Measurements from ENCODE around the gene PICK1.
"Not testable (repeated sequence)": the region's sequence is repeated elsewhere in the genome, so short reads cannot be mapped to it uniquely, and the experiment has no call there.

Gene PICK1

GRCh38 chr22:38097557-38098409, 40.6 kb downstream of the PICK1 start:
- no peak for DNase-seq

- DNase-seq: no peak
Measured at GRCh38 chr22:38098410-38099249, 41.4 kb downstream of the PICK1 start.

DNA sequence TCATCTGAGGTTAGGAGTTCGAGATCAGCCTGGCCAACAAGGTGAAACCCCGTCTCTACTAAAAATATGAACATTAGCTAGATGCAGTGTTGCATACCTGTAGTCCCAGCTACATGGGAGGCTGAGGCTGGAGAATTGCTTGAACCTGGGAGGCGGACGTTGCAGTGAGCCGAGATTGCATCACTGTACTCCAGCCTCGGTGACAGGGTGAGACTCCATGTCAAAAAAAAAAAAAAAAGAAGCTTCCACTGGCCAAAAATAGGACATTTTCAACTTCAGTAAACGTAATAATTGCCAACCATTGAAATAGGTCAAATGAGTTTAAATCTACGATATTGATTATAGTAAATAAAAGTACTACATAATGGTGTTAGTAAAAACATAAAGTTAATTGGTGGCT, 46.4 kb downstream of the PICK1 start:
- no peak for DNase-seq

DNA sequence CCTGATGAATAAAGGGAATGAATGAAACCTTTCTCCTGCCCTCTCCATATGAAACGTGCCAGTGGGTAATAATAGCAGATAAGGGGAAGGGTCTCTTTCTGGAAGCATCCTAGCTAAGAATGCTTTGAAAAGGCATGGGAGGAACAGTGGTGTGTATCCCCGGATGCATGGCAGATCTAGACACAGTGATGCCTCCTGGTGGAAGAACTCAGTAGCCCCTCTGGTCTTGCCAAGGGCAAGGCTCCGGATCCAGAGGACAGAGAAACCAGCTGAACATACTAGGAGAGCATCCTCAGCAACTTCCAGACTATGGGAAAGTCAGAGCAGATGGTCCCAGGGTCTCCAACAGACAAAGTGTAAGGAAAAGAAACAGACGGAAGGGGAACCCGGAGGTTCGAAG, 46.9 kb downstream of the PICK1 start:
- peak; percentile 46 to 47 (median 46) for DNase-seq

DNA sequence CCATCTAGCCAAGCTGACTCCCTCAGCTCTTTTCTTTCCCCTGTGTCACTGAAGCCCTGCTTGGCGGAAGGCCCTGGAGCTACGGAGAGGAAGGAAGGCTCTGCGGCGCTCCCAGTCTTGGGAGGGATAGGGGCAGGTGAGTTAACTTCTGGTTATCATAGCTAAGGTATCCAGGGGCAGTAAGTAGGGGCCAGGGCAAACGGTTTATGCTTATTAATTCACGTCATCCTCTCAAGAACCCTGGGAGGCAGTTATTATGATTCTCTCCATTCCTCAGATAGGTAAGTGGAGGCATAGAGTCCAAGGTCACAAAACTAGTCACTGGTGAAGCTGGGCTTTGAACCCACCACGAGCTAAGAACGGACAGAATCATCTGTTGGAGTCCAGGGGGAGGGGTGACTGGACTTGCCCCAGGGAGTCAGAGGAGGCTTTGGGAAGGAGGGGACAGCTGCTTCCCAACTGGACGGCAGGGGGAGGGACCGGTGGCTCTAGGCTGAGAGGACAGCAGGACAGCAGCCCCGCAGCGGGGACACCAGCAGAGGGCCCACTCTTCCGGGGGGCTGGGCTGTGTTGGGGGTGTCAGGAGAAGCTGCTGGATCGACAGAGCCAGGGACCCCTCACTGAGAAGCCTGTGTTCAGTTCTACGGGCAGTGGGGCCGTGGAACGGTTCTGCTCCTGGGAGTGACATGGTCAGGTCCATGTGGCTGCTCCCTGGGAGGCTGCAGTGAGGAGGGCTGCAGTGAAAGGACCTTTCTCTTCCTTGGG, 49.8 kb downstream of the PICK1 start:
- no peak for DNase-seq

DNA sequence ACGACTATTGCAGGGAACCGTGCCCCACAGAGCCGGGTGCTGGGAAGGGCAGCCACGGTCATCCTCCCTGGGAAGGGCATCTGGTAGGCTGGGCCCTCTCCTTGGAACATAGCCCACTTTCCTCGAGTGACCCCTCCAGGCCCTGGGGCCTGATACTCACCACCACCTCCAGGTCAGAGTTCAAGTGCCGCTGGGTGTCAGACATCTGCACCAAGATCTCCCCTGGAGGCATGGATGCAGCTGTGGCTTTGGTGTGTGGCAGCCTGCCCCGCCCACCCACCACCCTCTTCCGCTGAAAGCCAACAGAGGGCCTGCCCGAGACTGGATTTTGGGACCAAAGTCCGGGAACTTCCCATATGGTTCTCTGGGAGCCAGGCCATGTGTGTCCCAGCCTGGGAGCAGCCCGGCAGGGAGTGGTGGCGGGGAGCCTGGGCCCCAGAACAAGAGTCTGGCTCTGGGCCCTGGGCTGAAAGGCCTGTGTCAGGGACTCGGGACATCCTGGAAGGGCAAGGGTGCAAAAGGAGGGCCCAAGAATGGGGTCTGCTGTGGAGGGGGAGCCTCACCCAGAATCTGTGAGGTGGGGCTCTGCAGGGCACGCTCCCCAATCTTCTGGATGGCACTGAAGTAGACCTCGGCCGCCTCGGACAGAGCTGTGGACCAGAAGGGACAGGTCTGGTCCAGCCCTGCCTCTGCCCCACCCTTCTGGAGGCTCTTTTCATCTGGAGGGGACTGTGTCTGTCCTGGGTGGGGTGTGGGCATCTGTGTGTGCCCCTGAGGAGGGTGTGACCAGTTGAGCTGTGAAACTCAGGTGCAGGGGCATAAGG, 50.7 kb downstream of the PICK1 start:
- no peak for DNase-seq

DNA sequence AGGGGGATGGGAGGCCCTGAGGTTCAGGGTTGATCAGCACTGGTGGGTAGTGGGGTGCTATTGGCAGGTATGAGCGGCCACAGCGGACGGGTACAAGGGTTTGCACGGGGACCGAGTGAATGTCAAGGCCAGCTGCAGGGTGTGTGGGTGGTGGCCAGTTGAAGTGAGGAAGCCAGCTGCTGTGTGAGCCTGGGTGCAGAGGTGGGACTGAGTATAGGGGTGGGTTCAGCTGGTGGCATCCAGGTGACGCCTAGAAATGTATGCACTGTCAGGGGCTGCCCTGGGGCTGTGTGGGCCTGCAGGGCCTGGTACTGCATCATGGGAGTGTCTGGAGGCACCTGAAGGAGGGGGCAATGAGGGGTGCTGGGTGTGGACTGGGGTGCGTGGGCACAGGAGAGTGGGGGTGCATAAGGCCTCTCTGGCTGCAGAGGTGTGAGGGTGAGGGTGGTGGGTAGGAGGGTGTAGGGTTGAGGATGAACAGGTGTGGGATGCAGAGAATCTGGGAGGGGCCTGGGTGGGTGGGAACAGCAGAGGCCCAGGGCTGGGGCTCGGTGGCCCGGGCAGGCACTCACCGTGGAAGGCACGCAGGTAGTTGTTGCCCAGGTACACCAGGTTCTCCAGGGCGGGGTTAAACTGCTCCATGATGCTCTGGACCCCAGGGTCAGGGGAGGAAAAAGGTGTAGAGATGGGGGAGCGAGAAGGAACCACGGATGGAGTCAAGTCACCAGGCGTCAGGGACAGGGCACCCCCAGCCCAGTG, 51.5 kb downstream of the PICK1 start:
- no peak for DNase-seq

DNA sequence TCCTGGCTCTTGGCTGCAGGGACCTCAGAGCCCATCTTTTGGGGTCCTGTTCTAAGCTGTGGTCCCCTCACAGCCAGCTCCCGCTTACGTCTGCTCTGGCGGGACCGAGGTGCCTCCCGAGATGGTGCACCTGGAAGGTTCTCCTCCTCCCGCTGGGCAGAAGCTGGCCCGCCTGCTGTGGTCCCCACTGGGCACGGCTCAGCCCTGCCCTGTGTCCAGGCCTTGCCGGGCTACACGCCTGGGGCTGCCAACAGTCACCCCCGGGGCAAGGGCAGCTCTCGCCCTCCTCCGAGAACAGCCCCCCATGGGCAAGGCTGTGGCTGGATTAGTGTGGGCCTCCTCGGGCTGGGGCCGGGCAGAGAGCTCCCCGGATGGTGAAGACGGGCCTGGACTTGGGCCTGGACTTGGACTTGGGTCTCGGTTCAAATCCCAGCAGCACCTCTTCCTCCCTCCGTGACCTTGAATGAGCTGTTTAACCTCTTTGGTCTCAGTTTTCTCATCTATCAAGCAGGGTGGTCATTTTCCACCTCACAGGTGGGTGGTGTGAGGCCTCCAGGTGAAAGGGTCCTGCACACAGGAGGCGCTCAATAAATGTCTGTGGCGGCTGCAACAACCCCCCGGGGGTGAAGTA, 52.3 kb downstream of the PICK1 start:
- no peak for DNase-seq

DNA sequence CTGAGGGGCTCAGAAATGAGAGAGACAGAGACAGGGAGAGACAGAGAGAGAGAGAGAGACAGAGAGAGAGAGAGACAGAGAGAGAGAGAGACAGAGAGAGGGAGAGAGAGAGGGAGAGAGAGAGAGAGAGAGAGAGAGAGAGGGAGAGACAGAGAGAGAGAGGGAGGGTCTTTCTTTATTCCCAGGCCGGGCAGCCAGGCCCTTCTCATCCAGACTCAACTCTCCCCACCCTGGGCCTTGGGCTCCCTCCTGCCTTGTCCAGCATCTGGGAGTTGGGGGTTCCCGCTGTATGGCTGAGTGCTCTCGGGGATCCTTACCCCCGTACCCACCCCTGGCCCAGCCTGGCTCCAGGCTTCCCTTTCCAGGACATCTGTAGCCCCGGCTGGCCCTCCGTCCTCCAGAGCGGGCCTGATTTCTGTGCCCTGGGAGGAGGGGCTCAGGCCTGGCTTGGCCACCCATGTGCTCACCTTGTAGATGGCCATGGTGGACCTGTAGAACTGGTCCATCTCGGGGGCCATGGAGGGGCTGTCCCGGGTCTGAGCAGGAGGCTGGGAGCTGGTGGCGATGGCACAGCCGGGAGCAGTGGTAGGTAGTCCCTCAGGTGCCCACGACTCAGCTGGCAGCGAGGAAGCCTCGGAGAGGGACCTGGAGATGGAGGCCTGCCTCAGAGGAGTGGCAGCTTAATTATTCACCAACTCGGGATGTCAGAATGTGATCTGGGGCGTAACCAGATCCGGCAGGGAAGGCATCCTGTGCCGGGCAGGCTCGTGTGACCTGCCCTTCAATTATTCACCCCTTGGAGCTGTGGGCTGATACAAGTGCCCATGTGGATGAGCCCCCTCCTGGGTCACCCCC, 53.0 kb downstream of the PICK1 start, which contains the start of gene BAIAP2L2:
TSS of gene BAIAP2L2 (minus strand) at position 677 of the 855 bp plus-strand sequence. CDS start at position 518, 159 bp downstream.
- DNase-seq: no peak

DNA sequence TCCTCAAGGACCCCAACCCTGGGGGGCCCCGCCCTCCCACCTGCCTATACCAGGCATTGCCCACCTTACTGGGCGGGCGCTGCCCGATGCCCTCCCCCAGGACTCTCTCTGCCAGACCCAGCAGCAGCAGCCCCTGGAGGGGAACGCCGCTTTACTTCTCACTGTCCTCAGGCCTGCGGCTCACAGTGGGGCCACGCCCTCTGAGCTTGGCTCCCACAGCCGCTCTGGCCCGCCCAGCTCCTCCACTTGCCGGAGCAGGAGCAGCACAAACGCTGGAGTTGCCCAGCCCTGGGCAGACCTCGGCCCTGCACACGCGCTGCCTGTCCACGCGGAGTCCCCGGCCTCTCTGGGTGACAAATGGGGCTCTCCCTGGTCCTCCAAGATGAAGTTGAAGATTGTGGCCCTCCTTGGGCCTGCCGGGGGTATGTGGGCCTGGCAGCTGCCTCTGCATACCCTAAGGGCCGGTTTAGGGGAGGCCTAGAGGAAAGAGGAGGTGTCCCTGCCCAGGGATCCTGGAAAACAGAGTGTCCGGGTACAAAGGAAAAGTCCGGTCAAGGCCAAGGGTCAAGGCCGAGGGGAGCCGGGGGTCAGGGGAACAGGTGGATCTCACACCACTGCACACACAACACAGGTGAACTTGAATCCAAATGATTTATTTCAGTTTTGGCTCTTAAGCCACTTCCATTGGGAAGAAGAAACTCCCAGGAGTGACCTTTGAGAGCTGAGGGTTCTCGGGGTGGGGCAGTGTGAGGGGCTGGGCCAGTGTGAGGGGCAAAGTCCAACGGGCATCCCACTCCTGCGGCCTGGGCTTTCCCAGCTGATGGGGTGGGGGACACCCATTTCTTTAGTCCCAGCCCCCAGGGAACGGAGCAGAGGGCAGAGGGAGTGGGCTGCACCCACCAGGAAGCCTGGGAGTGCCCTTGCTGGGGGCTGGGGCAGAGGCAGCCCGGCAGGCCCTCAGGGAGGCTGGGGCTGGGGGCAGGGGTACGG, 54.0 kb downstream of the PICK1 start:
- DNase-seq: no peak

DNA sequence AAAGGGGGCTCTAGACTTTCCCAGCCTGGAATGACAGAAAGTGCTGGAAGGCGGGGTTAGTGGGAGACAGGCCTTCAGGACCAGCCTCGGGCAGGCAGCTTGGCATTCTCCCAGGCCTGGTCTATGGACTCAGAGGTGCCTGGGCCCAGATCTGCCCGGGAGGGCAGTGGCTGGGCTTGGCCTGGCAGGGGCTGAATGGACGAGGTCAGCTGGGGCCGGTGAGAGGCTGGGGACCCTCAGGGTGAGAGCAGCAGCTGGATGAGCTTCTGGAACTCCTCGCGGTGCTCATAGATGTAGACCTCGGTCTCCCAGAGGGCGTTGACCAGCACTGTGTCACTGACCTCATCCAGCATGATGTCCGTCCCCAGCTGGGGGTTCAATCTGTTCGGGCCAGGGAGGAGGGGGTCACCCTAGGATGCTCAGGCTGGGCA, 54.7 kb downstream of the PICK1 start:
- DNase-seq: no peak

DNA sequence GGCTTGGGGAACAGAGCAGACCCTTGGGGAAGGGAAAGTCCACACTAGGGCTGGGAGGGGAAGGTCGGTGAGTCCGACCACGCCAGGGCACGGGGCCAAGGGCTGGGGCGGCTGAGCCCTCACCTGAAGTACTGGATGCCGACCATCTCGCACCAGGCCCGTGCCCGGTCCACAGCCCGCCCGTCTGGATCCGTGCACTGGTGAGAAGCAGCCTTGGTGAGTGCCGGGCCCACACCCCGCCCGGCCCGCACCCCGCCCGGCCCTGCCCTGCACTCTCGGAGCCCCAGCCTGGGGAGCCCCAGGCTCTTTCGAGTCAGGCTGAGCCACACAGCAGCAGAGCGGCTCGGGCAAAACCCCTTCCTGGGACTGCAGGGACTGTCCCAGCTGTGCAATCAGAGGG, 55.2 kb downstream of the PICK1 start:
- no peak for DNase-seq

DNA sequence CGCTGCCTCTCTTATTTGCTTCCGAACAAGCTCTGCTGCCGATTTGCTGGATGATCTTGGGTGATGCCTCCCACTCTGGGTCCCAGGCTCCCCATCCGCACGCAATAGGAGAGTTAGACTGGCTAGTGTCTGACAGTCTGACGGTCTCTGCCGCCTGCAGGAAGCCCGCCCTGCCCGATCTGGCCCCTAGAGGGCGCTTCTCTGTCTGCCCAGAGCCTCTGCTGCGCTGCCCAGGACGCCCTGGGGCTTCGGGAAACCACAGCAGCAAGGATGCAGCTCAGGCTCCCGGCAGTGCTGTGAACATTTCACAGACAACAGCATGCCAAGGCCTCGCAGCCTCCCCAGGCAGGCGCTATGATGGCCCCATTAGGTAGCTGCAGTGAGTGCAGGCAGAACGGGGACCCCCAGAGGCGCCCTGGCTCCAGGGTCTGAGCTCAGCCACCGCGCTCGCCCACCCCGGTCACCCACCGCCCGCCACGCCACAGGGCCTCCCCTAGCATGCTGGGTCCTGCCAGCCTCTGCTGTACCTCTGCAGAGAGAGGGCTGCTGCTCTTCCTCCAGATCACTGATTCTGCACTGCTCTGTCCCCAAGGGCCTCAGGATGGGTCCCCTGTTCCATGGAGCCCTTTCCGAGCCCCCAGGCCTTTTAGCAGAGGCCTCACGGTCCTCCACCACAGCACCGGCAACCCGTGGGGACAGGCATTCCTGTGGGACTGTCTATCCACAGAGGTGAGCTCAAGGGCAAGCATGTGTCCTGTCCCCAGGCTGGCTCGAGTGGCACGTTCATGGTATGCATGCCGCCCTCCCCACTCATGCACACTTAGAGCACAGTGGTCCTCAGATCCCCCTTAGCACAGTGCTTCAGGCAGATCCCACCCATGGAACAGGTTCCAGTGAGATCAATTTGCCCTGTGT, 57.5 kb downstream of the PICK1 start:
- DNase-seq: peak; percentile 83 to 92 (median 91)

- no peak for DNase-seq
Measured at GRCh38 chr22:38115423-38116205, 58.4 kb downstream of the PICK1 start.

- not testable (repeated sequence) for DNase-seq
Measured at GRCh38 chr22:38117556-38117955, 60.4 kb downstream of the PICK1 start.

GRCh38 chr22:38118182-38118581, 61.0 kb downstream of the PICK1 start:
- DNase-seq: no peak

DNA sequence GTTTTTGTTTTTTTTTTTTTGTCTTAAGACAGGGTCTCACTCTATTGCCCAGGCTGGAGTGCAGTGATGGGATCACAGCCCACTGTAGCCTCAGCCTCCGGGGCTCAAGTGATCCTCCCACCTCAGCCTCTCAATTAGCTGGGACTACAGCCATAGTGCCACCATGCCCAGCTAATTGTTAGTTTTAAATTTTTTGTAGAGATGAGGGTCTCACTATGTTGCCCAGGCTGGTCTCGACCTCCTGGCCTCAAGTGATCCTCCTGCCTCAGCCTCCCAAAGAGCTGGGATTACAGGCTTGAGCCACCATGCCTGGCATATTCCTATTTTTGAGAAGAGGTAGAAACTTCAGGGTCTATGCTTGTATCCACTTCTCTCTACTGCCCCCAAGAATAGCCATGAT, 61.5 kb downstream of the PICK1 start:
- not testable (repeated sequence) for DNase-seq

Data from suppressor macrophage treated with lipopolysaccharide for 1 hour (primary cell).